ENCODE measurements around the gene SMARCD3. TPM values are rescaled to one million over a fixed set of nuclear protein-coding genes. Genes with fewer than 3 reads are reported as not detected.

Gene SMARCD3
- total RNA-seq, 2 experiments from 2014 or later, result 1.5 to 1.9 TPM

DNA sequence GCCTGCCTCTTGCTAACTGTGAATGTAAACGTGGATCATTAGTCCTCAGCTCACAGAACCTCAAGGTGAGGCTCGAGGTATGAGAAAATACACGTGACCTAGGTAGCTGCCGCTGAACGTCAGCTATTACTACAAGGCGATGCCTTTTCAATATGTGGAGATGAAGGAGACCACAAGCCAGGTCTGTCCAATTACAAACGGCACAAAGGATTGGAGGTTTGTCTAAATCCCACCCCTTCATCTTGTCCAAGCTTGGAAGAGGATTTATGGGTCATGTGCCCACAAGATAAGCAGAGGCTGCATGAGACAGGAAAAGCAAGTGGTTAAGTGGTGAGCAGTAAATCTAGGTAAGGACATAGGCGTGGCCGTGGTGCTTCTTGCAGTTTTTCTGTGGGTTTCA, 41.6 kb downstream of the SMARCD3 start:
- no peak overlapping the region for H3K4me3 ChIP-seq (ENCODE audit: low read depth, low read length, poor library complexity, severe bottlenecking)
- H4K20me1 ChIP-seq (ENCODE audit: insufficient read depth, low read length), result no peaks in the 10 kb centered on the region
- TF ChIP-seq, protein P1, sequence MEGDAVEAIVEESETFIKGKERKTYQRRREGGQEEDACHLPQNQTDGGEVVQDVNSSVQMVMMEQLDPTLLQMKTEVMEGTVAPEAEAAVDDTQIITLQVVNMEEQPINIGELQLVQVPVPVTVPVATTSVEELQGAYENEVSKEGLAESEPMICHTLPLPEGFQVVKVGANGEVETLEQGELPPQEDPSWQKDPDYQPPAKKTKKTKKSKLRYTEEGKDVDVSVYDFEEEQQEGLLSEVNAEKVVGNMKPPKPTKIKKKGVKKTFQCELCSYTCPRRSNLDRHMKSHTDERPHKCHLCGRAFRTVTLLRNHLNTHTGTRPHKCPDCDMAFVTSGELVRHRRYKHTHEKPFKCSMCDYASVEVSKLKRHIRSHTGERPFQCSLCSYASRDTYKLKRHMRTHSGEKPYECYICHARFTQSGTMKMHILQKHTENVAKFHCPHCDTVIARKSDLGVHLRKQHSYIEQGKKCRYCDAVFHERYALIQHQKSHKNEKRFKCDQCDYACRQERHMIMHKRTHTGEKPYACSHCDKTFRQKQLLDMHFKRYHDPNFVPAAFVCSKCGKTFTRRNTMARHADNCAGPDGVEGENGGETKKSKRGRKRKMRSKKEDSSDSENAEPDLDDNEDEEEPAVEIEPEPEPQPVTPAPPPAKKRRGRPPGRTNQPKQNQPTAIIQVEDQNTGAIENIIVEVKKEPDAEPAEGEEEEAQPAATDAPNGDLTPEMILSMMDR (conservative IDR thresholded peaks at IDR 0.05; ENCODE audit: low read length), result no peak
- no peak for TF ChIP-seq EZH2phosphoT487 (IDR thresholded peaks at IDR 0.05; ENCODE audit: borderline replicate concordance, low read depth, low read length)
- no peaks in the 10 kb centered on the region for H3K9me2 ChIP-seq (ENCODE audit: insufficient read depth, low read length)
- H3K4me1 ChIP-seq (ENCODE audit: insufficient read depth, low read length, poor library complexity, severe bottlenecking), result no peaks in the 10 kb centered on the region
- no peak for DNase-seq (ENCODE audit: low spot score)
- H3K36me3 ChIP-seq (ENCODE audit: insufficient read depth, low read length), result peaks cover 2% of the 10 kb centered on the region; the same call in 1 of the 2 replicates
- H3K27ac ChIP-seq (ENCODE audit: low read depth, low read length, poor library complexity, severe bottlenecking), result no peak overlapping the region
- no peaks in the 10 kb centered on the region for H3K9me3 ChIP-seq (ENCODE audit: low read length)
- H3K4me2 ChIP-seq (ENCODE audit: low read length), result no peak overlapping the region
- no TSS peak for BruUV-seq (replicated peaks)
- H3K79me2 ChIP-seq (ENCODE audit: insufficient read depth, low read depth, low read length), result no peaks in the 10 kb centered on the region
- ChIA-PET CTCF (ENCODE audit: unreplicated experiment) (interaction anchor here (0.5 to 0.6 kb wide), 2 partner anchors 78 to 265 kb away, joined by 4 to 6 read pairs; no protein-coding TSS in a partner anchor), POLR2A (no interaction called here)
- no peak overlapping the region for H2AFZ ChIP-seq (ENCODE audit: low read length)
- intact Hi-C loops (cut with micrococcal nuclease; ENCODE audit: unreplicated experiment), result no loop called here

DNA sequence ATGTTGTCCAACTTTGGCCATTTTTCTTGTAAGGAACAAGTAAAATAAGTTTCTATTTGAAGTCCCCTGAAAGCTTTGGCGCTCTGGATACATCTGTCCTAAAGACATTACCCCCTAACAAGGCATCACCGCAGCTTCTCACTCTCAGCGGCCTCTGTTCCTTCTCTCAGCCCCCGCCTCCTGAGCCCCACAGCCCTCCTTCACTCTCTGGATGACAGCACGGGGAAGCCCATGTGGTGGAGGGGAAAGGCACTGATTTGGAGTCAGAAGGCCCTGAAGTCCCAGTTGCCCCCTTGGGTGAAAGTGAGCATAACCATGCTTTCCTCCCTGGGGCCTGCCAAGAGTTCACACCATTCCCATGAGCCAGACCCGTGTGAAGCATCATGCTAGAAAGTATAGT, 42.8 kb downstream of the SMARCD3 start:
- intact Hi-C loops (cut with micrococcal nuclease; ENCODE audit: unreplicated experiment), result no loop called here
- H3K27ac ChIP-seq (ENCODE audit: low read depth, low read length, poor library complexity, severe bottlenecking), result no peak overlapping the region
- TF ChIP-seq, protein P1 (conservative IDR thresholded peaks at IDR 0.05; ENCODE audit: low read length), result no peak
- no peak for TF ChIP-seq EZH2phosphoT487 (IDR thresholded peaks at IDR 0.05; ENCODE audit: borderline replicate concordance, low read depth, low read length)
- no peaks in the 10 kb centered on the region for H3K36me3 ChIP-seq (ENCODE audit: insufficient read depth, low read length)
- no peak overlapping the region for H2AFZ ChIP-seq (ENCODE audit: low read length)
- CTCF ChIA-PET (ENCODE audit: unreplicated experiment), result no interaction called here
- no peak overlapping the region for H3K4me3 ChIP-seq (ENCODE audit: low read depth, low read length, poor library complexity, severe bottlenecking)
- POLR2A ChIA-PET, result no interaction called here
- H3K4me2 ChIP-seq (ENCODE audit: low read length), result no peak overlapping the region
- no peaks in the 10 kb centered on the region for H3K9me3 ChIP-seq (ENCODE audit: low read length)
- no peaks in the 10 kb centered on the region for H3K4me1 ChIP-seq (ENCODE audit: insufficient read depth, low read length, poor library complexity, severe bottlenecking)
- no peaks in the 10 kb centered on the region for H3K79me2 ChIP-seq (ENCODE audit: insufficient read depth, low read depth, low read length)
- no peaks in the 10 kb centered on the region for H3K9me2 ChIP-seq (ENCODE audit: insufficient read depth, low read length)
- DNase-seq (ENCODE audit: low spot score), result no peak
- no TSS peak for BruUV-seq (replicated peaks)
- H4K20me1 ChIP-seq (ENCODE audit: insufficient read depth, low read length), result no peaks in the 10 kb centered on the region

DNA sequence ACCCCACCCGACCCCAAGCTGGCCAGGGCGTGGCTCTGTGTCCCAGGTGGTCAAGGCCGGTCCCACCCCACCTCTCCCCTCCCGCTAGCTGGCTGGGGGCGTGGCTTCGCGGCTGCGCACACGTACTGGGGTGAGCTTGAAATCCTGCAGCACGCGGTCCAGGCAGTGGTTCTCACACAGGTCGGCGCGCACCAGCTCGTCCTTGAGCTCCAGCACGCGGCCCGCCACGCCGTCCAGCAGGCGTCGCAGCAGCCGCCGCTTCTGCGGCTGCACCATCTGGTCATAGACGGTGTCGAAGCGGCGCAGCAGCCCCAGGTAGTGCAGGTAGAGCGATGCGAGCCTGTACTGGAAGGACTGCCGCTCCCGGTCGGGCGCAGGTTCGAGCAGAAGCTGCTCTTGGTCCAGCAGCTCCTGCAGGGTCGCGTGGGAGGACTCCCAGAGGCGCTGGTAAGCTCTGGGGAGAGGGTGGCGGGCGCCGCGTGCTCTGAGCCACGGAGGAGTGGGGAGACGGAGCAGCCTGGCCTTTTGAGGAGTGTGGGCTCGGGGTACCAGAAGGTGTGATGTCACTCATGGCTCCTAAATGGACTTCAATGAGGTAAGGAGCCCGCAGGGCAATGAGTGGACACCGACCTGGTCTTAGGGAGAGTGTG, 44.0 kb downstream of the SMARCD3 start:
- Histone ChIP-seq H3K27ac (ENCODE audit: low read depth, low read length, poor library complexity, severe bottlenecking) (no peak overlapping the region), H3K9me2 (ENCODE audit: insufficient read depth, low read length) (no peaks in the 10 kb centered on the region), H2AFZ (ENCODE audit: low read length) (no peak overlapping the region), H3K4me3 (ENCODE audit: low read depth, low read length, poor library complexity, severe bottlenecking) (no peak overlapping the region), H3K4me2 (ENCODE audit: low read length) (no peak overlapping the region), H3K4me1 (ENCODE audit: insufficient read depth, low read length, poor library complexity, severe bottlenecking) (no peaks in the 10 kb centered on the region), H4K20me1 (ENCODE audit: insufficient read depth, low read length) (no peaks in the 10 kb centered on the region), H3K79me2 (ENCODE audit: insufficient read depth, low read depth, low read length) (no peaks in the 10 kb centered on the region), H3K9me3 (ENCODE audit: low read length) (no peaks in the 10 kb centered on the region), H3K36me3 (ENCODE audit: insufficient read depth, low read length) (no peaks in the 10 kb centered on the region)
- TF ChIP-seq, protein P1 (conservative IDR thresholded peaks at IDR 0.05; ENCODE audit: low read length), result no peak
- TF ChIP-seq EZH2phosphoT487 (IDR thresholded peaks at IDR 0.05; ENCODE audit: borderline replicate concordance, low read depth, low read length), result no peak
- CTCF ChIA-PET (ENCODE audit: unreplicated experiment), result no interaction called here
- no TSS peak for BruUV-seq (replicated peaks)
- POLR2A ChIA-PET, result interaction anchor here (0.6 kb wide), 1 partner anchor 48 kb away, joined by 4 read pairs; no protein-coding TSS in a partner anchor
- DNase-seq (ENCODE audit: low spot score), result no peak
- intact Hi-C loops (cut with micrococcal nuclease; ENCODE audit: unreplicated experiment), result no loop called here
